ENCODE results near the gene FAM83C. TPM values are rescaled to one million over a fixed set of nuclear protein-coding genes. Genes with fewer than 3 reads are reported as not detected.

FAM83C gene
- total RNA-seq, 1 experiment from 2014 or later = not detected

DNA sequence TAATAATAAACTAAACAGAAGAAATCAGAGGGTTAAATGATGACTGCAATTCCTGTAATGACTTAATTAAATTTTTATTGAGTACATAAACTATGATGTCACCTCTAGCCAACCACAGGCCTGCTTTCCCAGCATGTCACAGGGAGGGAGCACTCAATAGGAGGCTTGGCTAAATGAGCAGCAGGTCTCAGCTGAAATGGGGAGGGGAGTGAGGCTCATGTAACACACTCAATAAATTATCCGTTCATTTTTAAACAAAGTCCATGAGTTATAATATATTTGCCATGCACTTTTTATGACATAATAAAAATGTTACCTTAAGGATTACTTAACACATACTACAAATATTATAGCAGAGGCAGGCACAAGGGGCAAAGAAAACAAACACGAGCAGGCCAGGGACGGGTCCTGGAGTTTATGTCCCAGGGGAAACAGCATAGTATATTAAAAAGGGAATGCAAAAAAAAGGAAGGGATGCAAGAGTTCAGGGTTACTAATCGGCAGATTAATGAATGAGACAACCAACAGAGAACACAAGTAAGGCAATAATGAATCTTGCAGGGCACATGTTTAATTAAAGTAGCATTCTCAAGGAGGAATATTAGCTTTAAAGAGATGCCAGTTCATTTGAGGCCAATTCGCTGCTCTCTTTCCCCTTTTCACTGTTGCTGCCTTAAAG lies 27.1 kb upstream of the FAM83C start:
- intact Hi-C loops (cut with micrococcal nuclease) = loop anchor here (1.0 to 2.0 kb wide), 2 partner anchors 11 to 15 kb away; no protein-coding TSS in a partner anchor
- CTCF ChIA-PET = interaction anchor here (0.5 to 2.3 kb wide), 2 partner anchors 13 to 56 kb away, joined by 3 to 19 read pairs; no protein-coding TSS in a partner anchor

DNA sequence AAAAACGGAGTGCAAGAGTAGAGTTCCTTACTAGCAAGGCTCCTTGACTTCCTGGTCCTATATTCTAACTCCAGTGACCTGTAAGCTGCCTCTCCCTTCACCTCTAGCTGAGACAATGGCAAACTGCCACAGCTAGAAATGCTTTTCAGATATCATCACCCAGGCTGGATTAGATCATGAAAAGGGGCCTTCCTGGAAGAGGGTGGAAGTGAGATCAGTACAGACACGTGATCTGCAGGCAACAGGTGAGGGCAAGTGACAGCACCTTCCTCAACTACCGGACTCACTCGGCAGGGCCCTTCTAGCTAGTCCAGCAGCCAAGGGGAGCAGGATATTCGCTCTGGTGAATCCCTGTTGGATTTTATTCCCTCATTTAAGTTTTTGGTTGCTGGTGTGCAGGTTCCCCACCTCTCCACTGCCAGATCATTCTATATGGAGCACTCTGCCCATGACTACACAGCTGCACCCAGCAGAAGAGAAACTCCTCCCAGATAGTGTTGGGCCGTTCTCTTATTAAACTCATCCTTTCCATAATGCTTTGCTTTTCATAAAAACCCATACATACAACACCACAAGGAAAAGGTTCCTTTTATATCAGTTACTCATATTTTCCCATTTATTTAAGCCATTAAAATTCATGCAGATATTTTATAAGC lies 26.4 kb upstream of the FAM83C start:
- Histone ChIP-seq H3K27ac (ENCODE audit: low read length) (peak overlapping the region; percentile 95), H3K9ac (ENCODE audit: low read length) (peak overlapping the region; percentile 76), H3K79me2 (ENCODE audit: low read length) (0 out of 2 replicates have a peak, but pooled peaks cover 8% of the 10 kb centered on the region), H2AFZ (ENCODE audit: low read length) (no peak overlapping the region), H3K9me2 (replicated peaks; ENCODE audit: low read length) (no peaks in the 10 kb centered on the region), H4K20me1 (ENCODE audit: low read length) (no peaks in the 10 kb centered on the region), H3F3A (ENCODE audit: low read length, unreplicated experiment) (peaks cover 3% of the 10 kb centered on the region), H3K27me3 (ENCODE audit: low read length) (no peaks in the 10 kb centered on the region), H3K9me3 (ENCODE audit: low read length) (no peaks in the 10 kb centered on the region), H3K4me2 (ENCODE audit: low read length) (peak overlapping the region; percentile 64), H3K4me1 (ENCODE audit: insufficient read depth, low read length) (peaks cover 63% of the 10 kb centered on the region), H3K4me3 (ENCODE audit: low read length) (peak overlapping the region; percentile 20; the same call in 1 of the 2 replicates), H3K36me3 (ENCODE audit: low read depth, low read length) (no peaks in the 10 kb centered on the region)
- DNase-seq (peak; percentile 99), ATAC-seq (peak; percentile 66)
- TSS peak; percentile 86 for BruUV-seq (replicated peaks)
- ChIA-PET CTCF (interaction anchor here (0.5 to 2.3 kb wide), 5 partner anchors 11 to 174 kb away, joined by 3 to 19 read pairs (median 3); no protein-coding TSS in a partner anchor), POLR2A (ENCODE audit: unreplicated experiment) (interaction anchor here (0.6 to 1.1 kb wide), 3 partner anchors 8 to 41 kb away, joined by 4 to 8 read pairs (median 6); partner anchors contain the start of gene MMP24OS)
- no peak for TF ChIP-seq EZH2 (IDR thresholded peaks at IDR 0.05; ENCODE audit: low read length, unreplicated experiment)
- TF ChIP-seq, protein P1, sequence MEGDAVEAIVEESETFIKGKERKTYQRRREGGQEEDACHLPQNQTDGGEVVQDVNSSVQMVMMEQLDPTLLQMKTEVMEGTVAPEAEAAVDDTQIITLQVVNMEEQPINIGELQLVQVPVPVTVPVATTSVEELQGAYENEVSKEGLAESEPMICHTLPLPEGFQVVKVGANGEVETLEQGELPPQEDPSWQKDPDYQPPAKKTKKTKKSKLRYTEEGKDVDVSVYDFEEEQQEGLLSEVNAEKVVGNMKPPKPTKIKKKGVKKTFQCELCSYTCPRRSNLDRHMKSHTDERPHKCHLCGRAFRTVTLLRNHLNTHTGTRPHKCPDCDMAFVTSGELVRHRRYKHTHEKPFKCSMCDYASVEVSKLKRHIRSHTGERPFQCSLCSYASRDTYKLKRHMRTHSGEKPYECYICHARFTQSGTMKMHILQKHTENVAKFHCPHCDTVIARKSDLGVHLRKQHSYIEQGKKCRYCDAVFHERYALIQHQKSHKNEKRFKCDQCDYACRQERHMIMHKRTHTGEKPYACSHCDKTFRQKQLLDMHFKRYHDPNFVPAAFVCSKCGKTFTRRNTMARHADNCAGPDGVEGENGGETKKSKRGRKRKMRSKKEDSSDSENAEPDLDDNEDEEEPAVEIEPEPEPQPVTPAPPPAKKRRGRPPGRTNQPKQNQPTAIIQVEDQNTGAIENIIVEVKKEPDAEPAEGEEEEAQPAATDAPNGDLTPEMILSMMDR (conservative IDR thresholded peaks at IDR 0.05; ENCODE audit: low read depth, low read length) = no peak
- no peak for TF ChIP-seq EZH2phosphoT487 (IDR thresholded peaks at IDR 0.05; ENCODE audit: borderline replicate concordance, low read length)
- intact Hi-C loops (cut with micrococcal nuclease) = loop anchor here (1.0 to 2.0 kb wide), 2 partner anchors 10 to 14 kb away; no protein-coding TSS in a partner anchor

More for the DNA sequence above, 27.1 kb upstream of the FAM83C start:
- Histone ChIP-seq H3K4me3 (ENCODE audit: low read length) (no peak overlapping the region), H3K4me1 (ENCODE audit: insufficient read depth, low read length) (peaks cover 59% of the 10 kb centered on the region), H3K79me2 (ENCODE audit: low read length) (0 out of 2 replicates have a peak, but pooled peaks cover 8% of the 10 kb centered on the region), H3K9me3 (ENCODE audit: low read length) (no peaks in the 10 kb centered on the region), H2AFZ (ENCODE audit: low read length) (no peak overlapping the region), H3K4me2 (ENCODE audit: low read length) (peak overlapping the region; percentile 64), H3K27ac (ENCODE audit: low read length) (peak overlapping the region; percentile 95), H3K9ac (ENCODE audit: low read length) (peak overlapping the region; percentile 76), H3K27me3 (ENCODE audit: low read length) (no peaks in the 10 kb centered on the region), H3K9me2 (replicated peaks; ENCODE audit: low read length) (no peaks in the 10 kb centered on the region), H3K36me3 (ENCODE audit: low read depth, low read length) (no peaks in the 10 kb centered on the region), H4K20me1 (ENCODE audit: low read length) (no peaks in the 10 kb centered on the region), H3F3A (ENCODE audit: low read length, unreplicated experiment) (peaks cover 3% of the 10 kb centered on the region)
- POLR2A ChIA-PET (ENCODE audit: unreplicated experiment) = no interaction called here
- DNase-seq = peak; percentile 62
- no TSS peak for BruUV-seq (replicated peaks)
- peak; percentile 70 for ATAC-seq
- TF ChIP-seq EZH2 (IDR thresholded peaks at IDR 0.05; ENCODE audit: low read length, unreplicated experiment) (no peak), EZH2phosphoT487 (IDR thresholded peaks at IDR 0.05; ENCODE audit: borderline replicate concordance, low read length) (no peak)
- TF ChIP-seq, protein P1 (conservative IDR thresholded peaks at IDR 0.05; ENCODE audit: low read depth, low read length) = no peak
